ENCODE measurements around the gene SUPT4H1.
A peak's percentile ranks its signal among the peaks of the same experiment; 100 is the strongest.
"Not testable (repeated sequence)": the region's sequence is repeated elsewhere in the genome, so short reads cannot be mapped to it uniquely, and the experiment has no call there.

Gene SUPT4H1

GRCh38 chr17:58362368-58363014 is 10.5 kb upstream of the SUPT4H1 start:
- no peak for DNase-seq

DNA sequence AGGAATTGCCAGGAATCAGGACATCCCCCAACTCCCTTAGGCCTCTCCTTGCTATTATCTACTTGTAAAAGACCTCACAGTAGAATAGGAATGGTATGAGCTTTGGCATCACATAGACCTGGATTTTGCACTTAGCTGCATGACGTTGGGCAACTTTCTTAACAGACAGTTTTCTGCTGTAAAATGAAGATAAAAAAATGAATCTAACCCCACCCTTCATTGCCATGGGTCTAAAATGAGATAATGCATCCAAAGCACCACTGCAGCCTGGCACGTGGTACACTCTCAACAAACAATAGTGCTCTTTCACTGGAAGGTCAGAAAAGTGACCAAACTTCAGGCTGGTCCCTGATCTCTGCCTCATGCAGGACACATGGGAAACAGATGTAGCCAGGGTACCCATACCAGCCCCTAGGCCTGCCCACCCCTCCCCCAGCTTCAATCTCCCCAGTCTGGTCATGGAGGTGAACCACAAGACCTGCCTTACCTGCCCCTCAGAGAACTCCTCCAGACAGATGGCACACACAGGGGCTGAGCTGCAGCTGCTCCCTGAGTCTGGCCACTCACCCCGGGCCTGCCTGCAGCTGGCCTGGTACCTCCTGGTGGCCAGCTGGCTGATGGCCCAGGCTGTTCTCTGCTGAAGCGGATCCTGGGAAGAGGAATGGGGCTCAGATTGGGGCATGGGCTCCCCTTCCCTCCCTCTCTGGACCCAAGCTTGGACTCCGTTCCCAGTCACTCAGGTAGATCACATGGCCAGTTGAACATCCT is 8.5 kb upstream of the SUPT4H1 start:
- no peak for DNase-seq

GRCh38 chr17:58358408-58359172 is 6.6 kb upstream of the SUPT4H1 start:
- DNase-seq, result no peak

DNA sequence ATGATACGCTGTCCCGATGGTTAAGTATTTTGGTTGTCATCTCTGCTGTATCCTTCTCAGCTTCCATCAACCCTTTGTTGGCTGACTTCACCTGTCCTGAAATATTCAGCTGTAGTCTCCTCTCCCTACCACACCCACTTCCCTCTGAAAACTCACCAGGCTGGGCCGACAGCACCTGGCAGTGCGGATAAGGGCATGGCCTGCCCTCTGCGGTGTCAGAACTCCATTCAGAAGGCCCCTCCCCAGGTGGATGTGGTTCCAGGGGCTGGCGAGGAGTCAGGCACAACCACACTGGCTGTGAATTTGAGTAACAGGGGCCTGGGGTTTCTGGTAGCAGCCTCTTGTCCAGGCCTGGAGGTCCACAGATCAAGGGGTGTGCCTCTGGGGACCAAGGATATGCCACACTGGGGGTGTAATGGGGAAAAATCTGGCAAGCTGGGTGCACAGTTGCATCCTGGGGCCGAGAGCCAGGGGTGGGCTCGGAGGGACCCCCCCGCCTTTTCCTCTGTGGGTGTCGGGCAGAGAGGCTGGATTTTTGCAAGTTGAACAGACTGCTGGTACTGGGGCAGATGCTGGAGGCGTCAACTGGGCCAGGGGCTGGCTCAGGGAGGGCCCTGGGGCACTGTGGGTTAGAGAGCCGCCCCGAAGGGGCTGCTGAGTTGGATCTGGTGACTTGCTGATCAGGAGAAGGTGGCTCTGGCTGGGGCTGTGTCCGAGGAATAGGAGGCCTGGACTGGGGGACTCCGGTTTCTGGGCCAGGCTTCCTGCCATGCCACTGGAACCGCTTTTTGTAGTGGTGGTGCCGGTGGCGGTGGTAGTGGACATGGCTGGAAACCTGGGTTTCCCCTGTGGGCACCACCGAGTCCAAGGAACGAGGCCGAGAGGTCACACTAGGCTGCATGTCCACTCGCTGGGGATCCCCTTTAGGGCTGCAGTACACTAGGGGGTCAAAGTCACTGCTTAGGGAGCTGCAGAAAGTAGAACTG is 5.6 kb upstream of the SUPT4H1 start:
- DNase-seq, result no peak

DNA sequence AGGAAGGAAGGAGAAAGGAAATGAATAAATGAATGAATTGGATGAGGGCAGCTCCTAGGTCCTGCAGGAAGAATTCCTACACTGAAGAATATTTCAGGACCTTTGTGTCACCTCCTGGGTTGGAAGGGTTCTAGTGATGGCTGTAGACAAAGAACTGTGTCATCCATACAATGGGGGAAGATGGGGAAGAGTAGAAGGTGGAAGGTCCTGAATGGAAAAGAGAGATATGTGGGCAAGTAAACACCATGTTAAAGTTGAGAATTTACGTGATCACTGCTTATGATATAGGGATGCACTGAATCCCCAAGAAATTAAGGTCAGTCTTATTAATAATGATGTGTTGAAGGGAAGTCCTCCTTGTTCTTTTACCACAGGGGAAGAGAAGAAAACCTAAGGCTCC is 4.2 kb upstream of the SUPT4H1 start:
- DNase-seq, result no peak

DNA sequence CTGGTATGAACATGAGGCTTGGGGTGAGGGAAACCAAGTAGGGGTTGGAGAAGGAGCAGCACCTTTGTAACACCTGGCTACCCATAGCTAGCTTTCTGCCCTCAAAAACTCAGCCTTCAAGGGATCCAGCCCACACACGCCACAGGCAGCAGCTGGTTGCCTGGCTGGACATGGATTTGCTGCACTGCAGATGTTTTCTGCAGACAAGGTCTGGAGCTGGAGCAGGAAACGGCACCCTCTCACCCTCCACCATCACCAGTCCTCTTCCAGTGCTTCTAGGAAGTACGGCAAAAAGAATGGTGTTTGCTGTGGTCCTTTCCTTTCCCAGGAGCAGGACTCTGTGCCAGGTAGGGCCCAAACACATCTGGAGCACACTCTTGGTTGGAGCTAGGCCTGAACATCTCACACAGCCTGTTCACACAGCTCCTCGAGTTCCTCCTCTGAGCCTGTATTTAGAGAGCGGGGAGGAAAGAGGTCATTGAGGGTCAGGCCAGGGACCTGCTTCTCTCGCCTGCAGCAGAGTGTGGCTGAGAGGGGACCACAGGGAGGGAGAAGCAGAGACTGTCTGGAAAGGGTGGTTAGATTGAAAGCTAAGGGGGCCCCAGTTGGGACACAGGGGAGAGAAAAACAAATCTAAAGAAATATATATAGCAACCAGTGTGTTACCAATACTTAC is 2.7 kb upstream of the SUPT4H1 start:
- no peak for DNase-seq

- no peak for DNase-seq
Measured at GRCh38 chr17:58353389-58353825, 1.4 kb upstream of the SUPT4H1 start.

DNA sequence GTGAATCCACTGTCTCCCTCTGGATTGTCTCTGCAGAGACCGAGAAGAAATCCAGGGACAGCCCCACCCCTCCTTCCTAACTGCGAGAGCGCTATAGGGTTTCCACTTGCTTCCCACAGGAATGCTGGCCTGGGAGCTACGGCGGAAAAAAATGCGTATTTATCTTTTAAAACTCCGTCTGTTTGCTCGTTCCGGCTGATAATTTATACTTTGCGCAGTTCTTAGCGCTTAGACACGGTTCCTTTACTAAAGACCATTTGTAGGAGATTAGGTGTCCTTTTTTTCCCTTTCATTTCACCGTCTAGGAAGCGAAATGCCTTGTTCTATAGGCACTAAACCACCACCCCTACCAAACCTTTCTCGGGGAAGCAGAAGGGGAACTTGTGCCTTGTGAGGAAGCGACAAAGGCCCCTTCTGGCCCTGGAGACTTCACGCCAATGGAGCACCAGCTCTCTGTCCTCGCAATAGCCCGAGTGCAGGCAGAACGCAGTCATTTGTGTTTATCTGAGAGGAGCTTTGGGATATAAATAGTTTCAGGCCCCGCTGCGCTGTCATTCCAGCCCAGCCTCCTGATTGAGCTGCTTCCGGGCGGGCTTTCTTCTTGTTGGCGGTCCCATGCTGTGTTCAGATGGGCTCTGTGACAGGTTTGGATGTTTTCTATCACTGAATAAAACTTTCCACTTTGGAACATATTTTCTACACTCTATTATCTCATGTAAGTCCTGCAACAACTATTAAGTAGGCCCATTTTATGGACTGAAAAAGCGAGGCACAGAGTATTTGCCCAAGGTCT is 791 bp upstream of the SUPT4H1 start:
- peak in 1 of 2 experiments; percentile 15 for DNase-seq

DNA sequence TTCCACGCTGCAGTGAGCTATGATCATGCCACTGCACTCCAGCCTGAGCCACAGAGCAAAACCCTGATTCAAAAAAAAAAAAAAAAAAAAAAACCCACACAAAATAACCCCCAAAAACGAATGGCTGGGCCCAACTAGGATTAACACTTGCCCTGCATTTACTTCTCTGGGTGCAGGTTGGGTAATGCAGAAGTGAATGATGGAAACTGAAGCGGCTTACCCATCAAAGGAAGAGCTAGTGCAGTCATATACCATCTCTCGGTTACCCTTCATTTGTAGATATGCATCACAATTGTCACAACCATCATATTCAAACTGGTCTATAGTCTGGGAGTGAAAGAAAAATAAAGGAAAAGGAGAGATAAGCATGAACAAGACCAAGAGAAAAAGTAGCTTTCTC is 819 bp downstream of the SUPT4H1 start:
- DNase-seq, result no peak

DNA sequence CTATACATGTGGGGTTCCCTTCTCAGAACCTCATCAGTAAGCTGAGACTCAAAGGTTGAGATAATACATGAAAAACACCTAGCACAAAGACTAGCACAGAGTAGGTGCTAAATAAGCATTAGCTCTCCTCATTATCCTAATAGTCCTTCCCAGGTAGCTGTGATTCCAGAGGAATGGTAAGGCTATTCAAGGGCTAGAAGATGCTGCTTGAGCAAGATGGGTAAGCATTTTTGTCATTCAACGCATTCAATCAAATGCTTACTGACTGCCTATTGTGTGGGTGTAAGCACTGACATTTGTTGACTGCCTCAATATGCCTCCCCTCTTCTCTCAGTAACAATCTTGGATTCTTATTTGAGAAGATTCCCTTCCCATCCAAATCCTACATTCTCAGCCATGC is 4.0 kb downstream of the SUPT4H1 start:
- no peak for DNase-seq

DNA sequence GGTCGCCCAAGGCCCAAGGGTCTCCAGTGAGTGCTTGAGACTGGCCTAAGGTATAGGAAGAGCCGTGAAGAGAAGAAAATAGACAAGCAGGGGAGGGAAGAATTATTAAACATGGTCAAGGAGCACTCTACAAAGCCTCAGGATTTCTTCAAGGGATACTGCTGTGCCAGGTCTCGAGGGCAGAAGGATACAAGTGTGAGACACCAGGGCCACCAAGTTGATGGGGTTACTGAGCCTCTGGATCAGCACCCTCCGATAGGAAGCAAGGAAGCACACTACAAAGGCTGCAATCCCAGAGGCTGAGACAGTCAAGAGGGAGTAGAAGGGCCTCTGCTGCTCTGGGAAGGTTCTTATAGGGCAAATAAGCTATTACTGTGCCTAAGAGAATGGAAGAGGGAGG is 6.5 kb downstream of the SUPT4H1 start:
- no peak for DNase-seq

DNA sequence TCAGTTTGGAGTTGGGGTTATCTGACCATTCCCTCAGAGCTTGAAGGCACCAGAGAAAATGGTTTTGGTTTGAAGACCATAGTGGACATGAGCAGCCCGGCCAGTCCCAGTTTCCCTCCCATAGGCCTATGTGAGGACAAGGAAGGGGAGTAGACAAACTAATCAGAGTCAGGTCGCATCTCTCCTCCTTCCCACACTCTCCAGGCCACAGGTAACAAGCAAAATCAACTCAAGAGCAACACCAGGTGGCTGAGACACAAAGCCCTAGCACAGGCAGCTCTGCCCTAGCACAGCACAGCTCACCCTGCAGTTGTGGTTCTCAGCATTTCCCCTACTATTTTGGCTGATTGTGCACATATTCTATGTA is 7.2 kb downstream of the SUPT4H1 start:
- peak; percentile 54 to 76 for DNase-seq

DNA sequence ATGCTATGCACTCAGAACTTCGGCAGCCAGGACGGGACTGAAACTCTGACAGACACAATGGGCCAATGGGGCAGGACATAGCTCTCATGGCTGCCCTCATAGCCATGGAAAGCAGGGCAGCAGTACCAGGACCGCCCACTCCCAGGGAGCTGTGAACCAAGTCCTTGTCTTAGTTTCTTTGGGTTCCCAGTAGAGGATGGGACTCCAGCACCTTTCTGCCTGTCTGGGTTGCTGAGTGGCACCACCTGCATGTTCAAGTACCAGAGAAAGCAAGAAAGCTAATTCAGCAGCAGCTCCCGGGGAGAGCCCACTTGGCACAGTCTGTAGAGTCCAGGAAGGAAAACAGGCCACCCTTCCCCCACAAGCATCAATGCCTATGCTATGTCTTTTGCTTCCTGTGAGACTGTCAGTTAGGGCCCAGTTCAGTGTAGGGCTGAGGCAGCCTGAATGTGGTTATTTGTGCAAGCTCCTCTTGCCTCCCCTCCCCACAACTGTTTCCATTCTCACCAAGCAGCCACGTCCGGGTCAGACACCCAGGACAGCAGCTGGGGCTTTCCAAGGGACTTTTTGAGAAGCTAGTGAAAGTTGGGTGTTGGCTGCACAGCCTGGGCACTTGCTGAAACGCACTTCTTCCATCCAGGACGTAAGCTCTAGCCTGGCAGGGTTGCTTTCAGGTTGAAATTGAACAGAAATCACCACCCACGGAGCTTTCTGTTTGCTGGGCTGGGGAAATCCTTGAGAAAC is 7.8 kb downstream of the SUPT4H1 start:
- DNase-seq, result peak; percentile 75 to 94

- DNase-seq, result no peak
Measured at GRCh38 chr17:58343131-58343530, 8.9 kb downstream of the SUPT4H1 start.

GRCh38 chr17:58341861-58342475 is 10.0 kb downstream of the SUPT4H1 start:
- DNase-seq, result no peak

DNA sequence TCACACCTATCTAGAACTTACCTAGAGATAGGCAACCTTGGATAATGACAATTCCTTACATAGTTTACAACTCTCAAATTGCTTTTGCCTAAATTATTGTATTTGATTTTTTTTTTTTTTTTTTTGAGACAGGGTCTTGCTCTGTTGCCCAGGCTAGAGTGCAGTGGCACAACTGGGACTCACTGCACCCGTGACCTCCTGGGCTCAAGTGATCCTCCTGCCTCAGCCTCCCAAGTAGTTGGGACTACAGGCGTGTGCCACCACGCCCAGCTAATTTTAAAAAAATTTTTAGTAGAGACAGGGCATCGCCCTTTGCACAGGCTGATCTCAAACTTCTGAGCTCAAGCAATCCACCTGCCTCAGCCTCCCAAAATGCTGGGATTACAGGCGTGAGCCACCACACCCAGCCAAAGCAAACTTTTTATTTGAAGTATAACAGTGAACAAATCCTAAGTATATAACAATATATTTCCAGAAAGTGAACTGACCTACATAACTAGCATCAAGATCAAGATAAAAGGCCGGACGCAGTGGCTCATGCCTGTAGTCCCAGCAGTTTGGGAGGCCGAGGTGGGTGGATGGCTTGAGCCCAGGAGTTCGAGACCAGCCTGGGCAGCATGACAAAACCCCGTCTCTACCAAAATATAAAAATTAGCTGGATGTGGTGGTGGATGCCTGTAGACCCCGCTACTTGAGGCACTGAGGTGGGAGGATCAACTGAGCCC is 10.7 kb downstream of the SUPT4H1 start:
- not testable (repeated sequence) for DNase-seq

DNA sequence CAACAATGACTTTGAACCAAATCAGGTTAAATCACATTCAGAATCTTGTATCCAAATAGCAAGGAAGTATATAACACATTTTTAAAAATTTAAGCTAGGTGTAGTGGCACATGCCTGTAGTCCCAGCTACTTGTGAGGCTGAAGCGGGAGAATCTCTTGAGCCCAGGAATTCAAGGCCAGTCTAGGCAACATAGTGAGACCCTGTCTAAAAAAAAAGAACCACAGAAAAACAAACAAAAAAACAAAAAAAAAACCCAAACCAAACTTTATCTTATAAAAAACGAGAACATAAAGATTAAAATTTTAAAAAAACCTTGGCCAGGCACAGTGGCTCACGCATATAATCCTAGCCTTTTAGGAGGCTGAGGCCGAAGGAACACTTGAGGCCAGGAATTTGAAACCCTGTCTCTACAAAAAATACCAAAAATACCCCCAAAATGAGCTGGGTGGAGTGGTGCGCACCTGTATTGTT is 11.6 kb downstream of the SUPT4H1 start:
- DNase-seq, result no peak

- DNase-seq, result no peak
Measured at GRCh38 chr17:58339755-58340404, 12.1 kb downstream of the SUPT4H1 start.

Data from stimulated activated CD4-positive, alpha-beta T cell treated with anti-CD3 and anti-CD28 coated beads, Interleukin-4, amount 100 ng/mL, for 4 hours (primary cell).